Caco-2 (cell line): ENCODE results near the gene SYNGR3. TPM values are rescaled to one million over a fixed set of nuclear protein-coding genes. Genes with fewer than 3 reads are reported as not detected.

Experiments
- BruUV-seq: library from RNA; stranded (reverse); fragments of 400-500 nt; replicated peaks from 2 replicates; lab custom pipeline; 2021; lab: Mats Ljungman, UMichigan
- CTCF ChIA-PET: fragments of 300-600 bp; sonication (Branson Sonifier 250); formaldehyde crosslinking; loops from one replicate; lab custom pipeline; 2022; ENCODE audit warnings: antibody characterized with exemption; lab: Charles Lee
- POLR2A ChIA-PET: fragments of 300-600 bp; sonication (Branson Sonifier 250); formaldehyde crosslinking; loops from one replicate; lab custom pipeline; 2022; ENCODE audit warnings: antibody characterized with exemption; lab: Charles Lee
- DNase-seq, 2 experiments: peaks; one replicate each; pipeline versions ENCODE4 v3.0.0 to v3.0.0-alpha.2; 2020 to 2022
- H3K27me3 ChIP-seq: replicated peaks from 2 replicates; pipeline ENCODE4 v1.6.0; 2011; ENCODE audit warnings: low read length; ENCODE audit not compliant: control insufficient read depth, insufficient read depth
- H3K36me3 ChIP-seq: 2 replicates; pipeline ENCODE4 v1.5.1; 2011; ENCODE audit warnings: low read length; ENCODE audit not compliant: control insufficient read depth, insufficient read depth
- H3K4me1 ChIP-seq: fragments of 250-450 bp; sonication (Bioruptor Pico); 2 replicates; pipeline ENCODE4 v1.5.1; 2020; ENCODE audit warnings: mild to moderate bottlenecking
- H3K4me3 ChIP-seq: 2 replicates; pipeline ENCODE4 v1.5.1; 2011; ENCODE audit warnings: low read depth, mild to moderate bottlenecking, control low read depth, low read length
- H3K9me3 ChIP-seq: fragments of 250-450 bp; sonication (Bioruptor Pico); 2 replicates; pipeline ENCODE4 v1.5.1; 2020; ENCODE audit warnings: mild to moderate bottlenecking, moderate library complexity
- H3K27ac Mint-ChIP-seq: one replicate; pipeline ENCODE4 v1.8.0; 2022; ENCODE audit warnings: mixed read lengths; ENCODE audit not compliant: unreplicated experiment
- H3K27me3 Mint-ChIP-seq: one replicate; pipeline ENCODE4 v1.8.0; 2022; ENCODE audit warnings: mixed read lengths; ENCODE audit not compliant: insufficient read depth, unreplicated experiment
- H3K36me3 Mint-ChIP-seq: one replicate; pipeline ENCODE4 v1.8.0; 2022; ENCODE audit warnings: mild to moderate bottlenecking, mixed read lengths; ENCODE audit not compliant: insufficient read depth, unreplicated experiment
- H3K4me1 Mint-ChIP-seq: one replicate; pipeline ENCODE4 v1.8.0; 2022; ENCODE audit warnings: low read depth, mixed read lengths; ENCODE audit not compliant: unreplicated experiment
- H3K4me3 Mint-ChIP-seq: one replicate; pipeline ENCODE4 v1.8.0; 2022; ENCODE audit warnings: mild to moderate bottlenecking, moderate library complexity, mixed read lengths; ENCODE audit not compliant: unreplicated experiment
- H3K9me3 Mint-ChIP-seq: one replicate; pipeline ENCODE4 v1.8.0; 2022; ENCODE audit warnings: mixed read lengths; ENCODE audit not compliant: unreplicated experiment
- CTCF ChIP-seq, 2 experiments: fragments of 200-600 bp in 1 of 2; IDR thresholded peaks; 1 replicate in 1 of 2; 2 replicates in 1 of 2; pipeline versions ENCODE4 v1.5.1 to v1.8.0; 2011 to 2022; ENCODE audit warnings: antibody characterized with exemption in 1 of 2, control low read depth in 1 of 2, inconsistent platforms in 1 of 2, low read depth in 1 of 2, low read length in 1 of 2, mild to moderate bottlenecking in 1 of 2, moderate library complexity in 1 of 2; ENCODE audit not compliant: insufficient read depth in 1 of 2, severe bottlenecking in 1 of 2, unreplicated experiment in 1 of 2
- intact Hi-C: fragments of 100-400 bp; cut with micrococcal nuclease; formaldehyde crosslinking; loops from one replicate; pipeline ENCODE4 v1.10.0; 2022; ENCODE audit not compliant: unreplicated experiment
- total RNA-seq: library from RNA; stranded (reverse); gene quantifications from 2 replicates; pipeline ENCODE4 v1.2.3, GENCODE V29; 2022

SYNGR3 gene
- total RNA-seq, 1 experiment from 2014 or later, result 2.9 TPM

- Mint-ChIP-seq H3K36me3 (no peaks in the 10 kb centered on the region), H3K27me3 (no peaks in the 10 kb centered on the region), H3K4me1 (no peaks in the 10 kb centered on the region), H3K9me3 (no peaks in the 10 kb centered on the region), H3K4me3 (no peak overlapping the region), H3K27ac (no peak overlapping the region)
- no peak for DNase-seq
- H3K4me1 ChIP-seq, result no peaks in the 10 kb centered on the region
- no TSS peak for BruUV-seq
- H3K9me3 ChIP-seq, result no peaks in the 10 kb centered on the region
- no peaks in the 10 kb centered on the region for H3K27me3 ChIP-seq
- POLR2A ChIA-PET, result no interaction called here
- CTCF ChIA-PET, result no interaction called here
- no peaks in the 10 kb centered on the region for H3K36me3 ChIP-seq
- TF ChIP-seq CTCF (IDR thresholded peaks at IDR 0.05; ENCODE audit: insufficient read depth in 1 of 2, low read depth in 1 of 2, low read length in 1 of 2, severe bottlenecking in 1 of 2, unreplicated experiment in 1 of 2), result no peak
- no peak overlapping the region for H3K4me3 ChIP-seq
- intact Hi-C loops, result no loop called here
Measured at GRCh38 chr16:1949507-1949906, 40.3 kb upstream of the SYNGR3 start.

GRCh38 chr16:1950047-1950446 lies 39.7 kb upstream of the SYNGR3 start:
- Mint-ChIP-seq H3K4me3 (no peak overlapping the region), H3K36me3 (no peaks in the 10 kb centered on the region), H3K27me3 (no peaks in the 10 kb centered on the region), H3K4me1 (no peaks in the 10 kb centered on the region), H3K9me3 (no peaks in the 10 kb centered on the region), H3K27ac (no peak overlapping the region)
- no peak overlapping the region for H3K4me3 ChIP-seq
- no peaks in the 10 kb centered on the region for H3K27me3 ChIP-seq
- ChIA-PET CTCF (no interaction called here), POLR2A (no interaction called here)
- no TSS peak for BruUV-seq
- H3K4me1 ChIP-seq, result no peaks in the 10 kb centered on the region
- intact Hi-C loops, result no loop called here
- DNase-seq, result no peak
- no peaks in the 10 kb centered on the region for H3K36me3 ChIP-seq
- TF ChIP-seq CTCF (IDR thresholded peaks at IDR 0.05; ENCODE audit: insufficient read depth in 1 of 2, low read depth in 1 of 2, low read length in 1 of 2, severe bottlenecking in 1 of 2, unreplicated experiment in 1 of 2), result no peak
- H3K9me3 ChIP-seq, result no peaks in the 10 kb centered on the region

- no peak overlapping the region for H3K27ac Mint-ChIP-seq
- H3K27me3 ChIP-seq, result no peaks in the 10 kb centered on the region
- H3K9me3 Mint-ChIP-seq, result no peaks in the 10 kb centered on the region
- no peak for TF ChIP-seq CTCF (IDR thresholded peaks at IDR 0.05; ENCODE audit: insufficient read depth in 1 of 2, low read depth in 1 of 2, low read length in 1 of 2, severe bottlenecking in 1 of 2, unreplicated experiment in 1 of 2)
- no peaks in the 10 kb centered on the region for H3K36me3 ChIP-seq
- H3K4me3 ChIP-seq, result no peak overlapping the region
- BruUV-seq, result no TSS peak
- ChIA-PET CTCF (no interaction called here), POLR2A (no interaction called here)
- no peaks in the 10 kb centered on the region for H3K4me1 ChIP-seq
- no peaks in the 10 kb centered on the region for H3K9me3 ChIP-seq
- H3K27me3 Mint-ChIP-seq, result no peaks in the 10 kb centered on the region
- H3K36me3 Mint-ChIP-seq, result no peaks in the 10 kb centered on the region
- H3K4me1 Mint-ChIP-seq, result no peaks in the 10 kb centered on the region
- no peak overlapping the region for H3K4me3 Mint-ChIP-seq
- intact Hi-C loops, result no loop called here
- no peak for DNase-seq
Measured at GRCh38 chr16:1950559-1950958, 39.2 kb upstream of the SYNGR3 start.
